Measurements from ENCODE around the gene ATRNL1.
"Not testable (repeated sequence)": the region's sequence is repeated elsewhere in the genome, so short reads cannot be mapped to it uniquely, and the experiment has no call there.

Gene ATRNL1

DNA sequence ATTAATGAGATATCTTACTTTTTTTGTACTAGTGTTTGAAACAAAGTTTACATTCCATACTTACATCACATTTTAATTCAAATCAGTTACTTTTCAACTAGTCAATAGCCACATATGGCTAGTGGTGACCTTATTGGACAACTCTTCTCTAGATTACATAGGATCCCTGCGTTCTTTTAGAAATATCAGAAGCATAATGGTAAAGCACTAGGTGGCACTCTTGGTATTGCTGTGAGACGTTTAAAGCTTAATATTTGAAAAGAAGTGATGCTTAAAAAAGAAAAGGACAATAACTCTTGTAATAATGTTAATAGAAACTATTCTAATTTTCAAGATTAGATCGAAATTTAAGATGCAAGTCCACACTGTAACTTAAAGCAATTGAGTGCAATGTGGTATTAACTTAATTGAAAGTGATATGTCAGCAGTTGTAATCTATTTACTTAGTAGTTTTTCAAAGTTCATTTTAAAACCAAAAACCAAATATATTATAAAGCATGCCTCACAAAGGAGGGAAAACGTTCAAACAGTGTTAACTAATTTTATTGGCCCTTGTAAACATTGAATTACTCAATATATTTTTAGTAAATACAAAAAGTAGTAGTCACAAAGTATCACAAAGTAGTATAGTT, 339.1 kb downstream of the ATRNL1 start:
- DNase-seq, result no peak

DNA sequence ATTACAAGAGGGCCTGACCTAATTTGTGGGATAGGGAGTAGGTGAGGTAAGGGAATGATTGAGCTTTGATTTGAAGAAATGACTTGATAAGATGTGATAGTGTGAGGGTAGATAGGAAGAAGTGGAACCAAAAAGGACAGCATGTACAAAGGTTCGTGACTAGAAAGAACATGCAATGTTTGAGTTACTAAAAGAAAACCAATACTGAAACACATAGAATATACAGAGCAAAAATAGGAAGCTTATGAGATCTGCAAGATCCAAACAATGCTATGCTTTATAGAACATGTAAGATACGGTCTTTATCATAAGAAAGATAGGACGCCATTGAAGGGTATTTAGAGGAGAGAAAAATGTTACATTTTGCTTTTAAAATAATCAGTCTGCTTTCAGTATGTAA, 343.8 kb downstream of the ATRNL1 start:
- DNase-seq, result no peak

DNA sequence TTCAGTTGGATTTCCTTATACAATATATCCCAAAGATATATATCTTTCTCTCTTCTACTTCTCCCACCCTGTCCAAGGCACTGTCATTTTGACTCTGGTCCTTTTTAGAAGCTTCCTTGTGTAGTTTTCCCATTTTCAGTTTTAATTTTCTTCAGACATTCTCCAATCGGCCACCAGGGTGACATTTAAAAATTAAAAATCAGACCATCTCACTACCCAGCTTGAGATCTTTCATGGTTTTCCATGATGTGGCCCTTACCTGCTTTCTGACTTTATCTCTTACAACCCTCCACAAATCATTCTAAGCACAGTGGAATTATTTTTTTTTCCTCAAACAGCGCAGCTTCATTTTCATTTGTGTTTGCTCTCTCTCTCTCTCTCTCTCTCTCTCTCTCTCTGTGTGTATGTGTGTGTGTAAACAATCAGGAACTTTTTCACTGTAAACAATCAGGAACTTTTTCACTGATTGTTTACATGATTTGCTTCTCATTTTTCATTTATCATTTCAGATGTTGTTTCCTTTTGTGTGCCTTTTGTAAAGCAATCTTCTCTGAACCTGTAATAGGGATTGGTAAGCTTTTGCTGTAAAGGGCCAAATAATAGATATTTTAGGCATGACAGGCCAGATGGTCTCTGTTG, 348.9 kb downstream of the ATRNL1 start:
- no peak for DNase-seq

DNA sequence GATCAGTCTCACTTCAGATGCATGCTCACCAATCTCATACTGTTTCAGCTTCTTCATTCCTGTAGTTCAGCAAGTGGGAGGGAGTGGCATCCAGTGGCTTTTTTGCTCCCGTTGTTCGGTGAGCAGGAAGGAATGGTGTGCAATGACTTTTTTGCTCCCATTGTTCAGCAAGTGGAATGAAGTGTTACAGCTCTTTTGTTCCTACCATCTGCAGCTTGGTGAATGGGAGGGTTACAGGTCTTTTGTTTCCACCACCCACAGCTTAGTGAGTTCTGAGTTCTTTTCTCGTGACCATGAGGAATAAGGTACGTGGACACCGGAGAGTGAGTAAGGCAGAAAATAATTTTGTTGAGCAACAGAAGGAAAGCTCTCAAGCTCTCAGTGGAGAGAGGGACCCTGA, 363.6 kb downstream of the ATRNL1 start:
- no peak for DNase-seq

DNA sequence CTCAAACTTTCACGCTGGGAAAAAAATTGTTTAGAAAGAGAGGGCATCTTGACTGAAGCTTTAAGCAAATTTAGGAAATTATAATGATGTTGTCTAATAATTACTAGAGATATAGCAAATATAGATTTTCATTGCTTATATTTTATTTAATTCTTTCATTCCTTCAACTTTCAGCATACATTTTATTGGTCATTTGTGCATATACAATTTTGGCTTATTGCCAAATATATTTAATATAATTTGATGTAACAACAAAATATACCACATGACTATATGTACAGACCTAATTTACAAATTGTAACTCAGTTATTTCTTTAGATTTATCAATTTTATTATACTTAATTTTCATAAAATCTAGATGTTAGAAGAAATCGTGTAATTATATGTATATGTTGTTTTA, 390.1 kb downstream of the ATRNL1 start:
- DNase-seq, result no peak

DNA sequence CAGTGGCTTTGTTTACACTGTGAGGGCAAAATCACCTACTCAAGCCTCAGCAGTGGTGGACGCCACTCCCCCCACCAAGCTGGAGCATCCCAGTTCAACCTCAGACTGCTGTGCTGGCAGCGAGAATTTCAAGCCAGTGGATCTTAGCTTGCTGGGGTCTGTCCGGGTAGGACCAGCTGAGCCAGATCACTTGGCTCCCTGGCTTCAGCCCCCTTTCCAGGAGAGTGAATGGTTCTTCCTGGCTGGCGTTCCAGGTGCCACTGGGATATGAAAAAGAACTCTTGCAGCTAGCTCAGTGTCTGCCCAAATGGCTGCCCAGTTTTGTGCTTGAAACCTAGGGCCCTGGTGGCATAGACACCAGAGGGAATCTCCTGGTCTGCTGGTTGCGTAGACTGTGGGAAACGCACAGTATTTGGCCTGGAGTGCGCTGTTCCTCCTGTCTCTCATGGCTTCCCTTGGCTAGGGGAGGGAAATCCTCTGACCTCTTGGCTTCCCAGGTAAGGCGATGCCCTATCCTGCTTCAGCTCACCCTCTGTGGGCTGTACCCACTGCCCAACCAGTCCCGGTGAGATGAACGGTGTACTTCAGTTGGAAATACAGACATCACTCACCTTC, 398.5 kb downstream of the ATRNL1 start:
- DNase-seq, result no peak

DNA sequence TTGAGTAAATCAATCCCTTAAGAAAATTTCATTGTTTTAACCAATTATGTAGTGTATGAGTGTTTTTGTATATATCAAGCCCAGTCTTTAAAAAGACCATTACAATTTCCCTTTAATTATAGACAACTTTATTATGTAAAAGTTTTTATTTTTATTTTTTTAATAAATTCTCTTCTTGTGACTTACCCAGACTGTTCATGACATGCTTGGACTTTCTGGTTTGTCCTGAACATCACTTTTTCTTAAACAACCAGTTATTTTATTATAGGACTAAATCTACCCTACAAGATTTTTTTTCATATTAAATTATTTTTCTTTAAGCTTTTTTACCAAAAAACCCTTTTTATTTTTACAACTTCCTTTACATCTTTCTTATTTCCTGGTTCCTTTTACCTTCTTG, 410.4 kb downstream of the ATRNL1 start:
- DNase-seq, result no peak

DNA sequence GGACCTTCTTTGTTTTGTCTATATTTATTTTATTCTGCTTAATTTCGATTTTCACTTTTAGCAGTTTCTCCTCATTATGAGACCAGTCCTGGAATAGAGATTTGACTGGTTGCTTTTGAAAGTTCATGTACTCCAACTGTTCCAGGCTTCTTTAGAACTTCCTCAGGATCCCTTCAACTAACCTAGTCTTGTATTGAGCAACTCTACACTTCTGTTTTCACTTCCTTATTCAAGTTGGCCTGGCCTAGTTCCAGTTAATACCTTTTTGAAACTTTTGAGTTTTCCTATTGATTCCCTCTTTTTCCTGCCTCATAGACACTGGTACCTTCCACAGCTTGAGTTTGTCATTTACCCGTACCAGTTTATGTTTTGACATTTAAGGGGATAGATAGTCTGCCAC, 421.7 kb downstream of the ATRNL1 start:
- no peak for DNase-seq

DNA sequence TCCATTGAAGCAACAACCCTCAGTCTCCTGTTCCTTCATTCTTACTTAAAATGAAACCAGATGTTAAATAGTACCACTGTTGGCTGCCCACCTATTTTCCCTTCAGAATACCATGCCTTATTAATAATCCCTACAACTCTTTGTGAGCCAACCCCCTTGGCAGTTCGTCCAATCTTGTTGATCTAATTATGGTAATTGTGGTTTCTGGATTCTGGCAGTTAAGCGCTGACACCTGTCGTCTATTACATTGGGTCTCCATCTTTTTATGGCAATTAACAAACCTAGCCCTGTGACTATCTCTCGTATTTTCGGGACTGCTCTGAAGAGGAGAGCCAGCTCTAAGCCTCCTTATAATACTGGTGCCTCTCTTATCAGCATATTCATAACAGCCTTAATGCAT, 432.0 kb downstream of the ATRNL1 start:
- no peak for DNase-seq

DNA sequence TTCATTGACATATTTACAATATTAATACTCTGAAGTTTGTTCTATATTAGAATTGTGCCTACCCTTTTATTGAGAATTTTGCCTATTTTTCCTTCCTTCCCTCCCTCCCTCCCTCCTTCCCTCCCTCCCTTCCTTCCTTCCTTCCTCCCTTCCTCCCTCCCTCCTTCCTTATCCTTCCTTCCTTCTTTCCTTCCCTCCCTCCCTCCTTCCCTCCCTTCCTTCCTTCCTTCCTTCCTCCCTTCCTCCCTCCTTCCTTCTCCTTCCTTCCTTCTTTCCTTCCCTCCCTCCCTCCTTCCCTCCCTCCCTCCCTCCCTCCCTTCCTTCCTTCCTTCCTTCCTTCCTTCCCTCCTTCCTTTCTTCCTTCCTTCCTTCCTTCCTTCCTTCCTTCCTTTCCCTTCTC, 434.5 kb downstream of the ATRNL1 start:
- DNase-seq, result not testable (repeated sequence)

DNA sequence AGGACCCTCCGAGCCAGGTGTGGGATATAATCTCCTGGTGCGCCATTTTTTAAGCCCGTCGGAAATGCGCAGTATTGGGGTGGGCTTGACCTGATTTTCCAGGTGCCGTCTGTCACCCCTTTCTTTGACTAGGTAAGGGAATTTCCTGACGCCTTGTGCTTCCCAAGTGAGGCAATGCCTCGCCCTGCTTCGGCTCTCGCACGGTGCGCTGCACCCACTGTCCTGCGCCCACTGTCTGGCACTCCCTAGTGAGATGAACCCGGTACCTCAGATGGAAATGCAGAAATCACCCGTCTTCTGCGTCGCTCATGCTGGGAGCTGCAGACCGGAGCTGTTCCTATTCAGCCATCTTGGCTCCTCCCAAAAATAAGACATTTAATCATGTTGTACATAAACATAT, 443.2 kb downstream of the ATRNL1 start:
- DNase-seq, result not testable (repeated sequence)

DNA sequence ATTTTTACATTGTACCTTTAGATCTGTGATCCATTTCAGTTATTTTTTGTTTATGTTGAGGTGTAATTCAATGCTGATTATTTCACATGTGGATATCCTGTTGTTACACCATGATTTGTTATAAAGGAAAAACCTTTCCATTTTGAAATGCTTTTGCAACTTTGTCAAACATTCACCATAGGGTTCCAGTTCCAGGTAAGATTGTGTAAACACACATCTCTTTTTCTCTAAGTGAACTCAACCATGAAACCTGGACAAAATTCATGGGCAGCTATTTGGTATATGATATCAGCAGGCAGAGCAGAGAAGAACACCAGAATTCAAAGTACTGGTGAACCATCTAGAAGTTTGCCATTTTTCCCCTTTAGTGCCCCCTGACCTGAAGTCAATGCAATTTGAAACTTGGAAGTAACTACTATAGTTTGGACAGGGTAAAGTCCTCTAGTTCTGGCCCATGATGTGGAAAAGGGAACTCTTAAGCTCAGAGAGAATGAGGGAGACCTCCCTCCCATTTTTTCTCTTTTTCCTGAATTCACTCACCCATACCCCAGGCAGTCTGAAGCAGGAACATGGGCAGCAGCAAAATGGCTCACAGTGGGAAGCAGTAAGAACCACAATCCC, 446.1 kb downstream of the ATRNL1 start:
- no peak for DNase-seq

DNA sequence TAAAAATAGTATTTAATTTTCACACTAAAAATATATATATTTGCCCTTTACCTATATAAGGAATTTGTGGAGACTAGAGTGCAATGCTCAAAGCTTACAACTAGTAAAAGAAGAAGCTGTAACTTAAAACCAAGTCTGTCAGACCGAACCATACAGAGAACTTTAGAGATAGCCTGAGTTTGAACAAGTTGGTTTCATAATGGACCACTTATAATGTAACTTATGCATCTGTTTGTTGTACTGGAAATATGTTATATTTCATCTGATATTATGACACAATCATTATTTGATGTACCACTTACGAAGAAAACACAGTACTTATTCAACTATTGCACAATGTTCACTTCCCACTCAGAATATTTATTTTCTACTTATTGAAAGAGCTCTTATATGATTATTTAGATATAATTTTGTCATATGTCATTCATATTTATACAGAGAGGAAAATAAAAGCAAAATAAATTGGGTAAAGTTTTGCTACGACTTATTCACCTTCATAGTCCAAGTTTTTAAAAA, 462.8 kb downstream of the ATRNL1 start:
- no peak for DNase-seq

DNA sequence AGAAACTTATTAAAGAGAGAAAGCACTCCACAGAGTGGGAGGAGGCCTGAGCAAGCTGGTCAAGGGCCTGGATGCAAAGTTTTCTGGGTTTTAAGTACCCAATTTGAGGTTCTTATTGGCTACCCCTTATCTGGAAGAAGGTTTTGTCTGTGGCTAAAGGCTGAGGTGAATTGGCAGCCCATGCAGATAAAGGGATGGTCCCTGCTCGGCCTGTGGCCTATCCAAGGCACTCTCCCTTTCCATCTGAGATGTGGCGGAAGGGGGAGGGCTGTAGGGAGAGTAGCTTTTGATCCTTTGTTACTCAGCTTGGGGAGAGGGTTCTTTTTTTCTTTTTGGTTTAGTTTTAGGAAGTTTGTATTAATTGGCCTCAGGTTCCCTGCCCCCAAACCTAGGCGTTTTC, 465.1 kb downstream of the ATRNL1 start:
- no peak for DNase-seq

DNA sequence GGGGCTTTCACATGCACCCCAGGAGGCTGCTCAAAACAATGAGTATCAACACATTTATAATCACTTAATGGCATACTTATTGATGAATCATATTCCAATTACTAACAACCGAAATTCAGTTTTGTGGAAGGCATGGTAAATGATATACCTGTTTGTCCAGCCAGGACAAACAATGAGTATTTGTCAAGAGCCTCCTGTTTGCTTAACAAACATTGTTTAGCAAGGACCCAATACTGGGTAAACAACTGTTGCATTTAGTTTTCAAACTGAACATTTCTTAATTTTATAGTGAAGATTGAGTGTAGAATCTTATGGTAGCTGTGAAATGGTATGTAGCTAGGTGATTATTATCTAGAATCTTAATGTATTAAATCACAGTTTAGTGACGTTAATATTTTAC, 473.7 kb downstream of the ATRNL1 start:
- DNase-seq, result no peak

DNA sequence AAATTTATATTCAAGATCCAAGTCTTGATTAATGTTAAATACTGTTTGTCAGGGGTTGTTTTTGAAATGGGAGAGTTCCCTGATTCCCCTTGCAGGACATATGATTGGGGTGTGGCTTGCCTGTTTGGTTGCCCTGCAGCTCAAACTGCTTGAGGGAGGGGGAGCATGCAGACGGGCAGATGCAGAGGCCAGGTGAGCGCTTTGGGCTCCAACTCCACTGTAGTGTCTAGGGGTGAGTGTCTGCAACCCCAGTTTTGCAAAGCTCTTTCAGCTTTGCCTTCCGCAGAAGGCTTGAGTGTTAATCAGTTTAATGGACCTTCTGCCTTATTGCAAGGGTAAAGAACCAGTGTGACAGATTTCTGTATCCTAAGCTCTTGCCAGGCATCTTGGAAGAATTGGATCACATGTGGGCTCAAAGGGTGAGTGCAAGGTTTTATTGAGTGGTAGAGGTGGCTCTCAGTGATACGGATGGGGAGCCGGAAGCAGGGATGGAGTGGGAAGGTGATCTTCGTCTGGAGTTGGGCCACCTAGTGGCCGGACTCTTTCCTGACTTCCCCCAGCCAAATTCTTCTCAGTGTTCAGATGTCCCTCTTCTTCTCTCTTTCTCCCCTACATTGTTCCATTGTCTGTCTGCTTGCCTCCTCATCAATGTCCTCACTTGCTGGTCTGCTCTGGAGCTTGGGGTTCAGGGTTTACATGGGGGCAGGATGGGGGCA, 479.7 kb downstream of the ATRNL1 start:
- no peak for DNase-seq

DNA sequence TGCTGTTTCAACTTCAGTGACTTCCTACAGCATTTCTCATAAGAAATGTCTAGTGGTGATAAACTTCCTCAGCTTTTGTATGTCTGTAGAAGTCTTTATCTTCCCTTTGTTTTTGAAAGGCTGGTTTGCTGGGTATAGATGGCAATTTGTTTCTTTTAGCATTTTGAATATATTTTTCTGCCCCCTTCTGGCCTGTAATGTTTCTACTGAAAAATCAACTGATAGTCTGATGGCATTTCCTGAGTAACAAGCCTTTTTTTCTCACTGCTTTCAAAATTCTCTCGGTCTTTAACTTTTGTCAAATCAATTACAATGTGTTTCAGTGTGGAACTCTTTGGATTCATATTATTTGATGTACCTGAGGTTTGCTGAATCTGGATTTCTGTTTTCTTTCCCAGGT, 487.1 kb downstream of the ATRNL1 start:
- no peak for DNase-seq

DNA sequence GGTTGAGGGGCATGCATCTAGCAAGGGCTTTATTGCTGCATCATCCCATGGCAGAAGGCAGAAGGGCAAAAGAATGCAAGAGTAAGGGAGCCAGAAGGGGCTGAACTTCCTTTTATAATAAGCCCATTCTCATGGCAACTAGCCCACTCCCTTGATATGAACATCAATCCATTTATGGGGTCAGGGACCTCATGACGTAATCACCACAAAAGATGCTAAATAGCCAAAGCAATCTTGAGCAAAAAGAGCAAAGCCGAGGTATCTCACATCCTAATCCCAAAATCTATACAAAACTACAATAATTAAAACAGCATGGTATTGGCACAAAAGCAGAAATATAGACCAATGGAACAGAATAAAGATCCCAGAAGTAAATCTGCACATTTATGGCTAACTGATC, 499.9 kb downstream of the ATRNL1 start:
- no peak for DNase-seq

DNA sequence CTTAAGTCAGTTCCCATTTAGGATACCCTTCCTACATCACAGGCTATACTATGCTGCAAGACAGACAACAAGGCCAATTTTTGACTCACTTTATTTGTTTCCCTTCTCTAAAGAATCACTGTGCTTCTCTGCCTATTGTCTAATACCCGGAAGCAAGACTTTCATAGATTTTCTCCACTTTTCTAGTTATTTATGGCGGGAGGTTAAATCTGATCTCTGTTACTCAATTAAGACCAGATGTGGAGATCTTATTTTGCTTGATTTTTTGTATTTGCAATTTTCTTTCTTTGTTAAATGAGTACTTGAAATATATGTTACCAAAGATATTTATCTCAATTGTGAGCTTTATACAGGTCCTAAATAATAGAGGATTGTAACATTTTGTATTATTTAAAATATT, 511.5 kb downstream of the ATRNL1 start:
- DNase-seq, result no peak

DNA sequence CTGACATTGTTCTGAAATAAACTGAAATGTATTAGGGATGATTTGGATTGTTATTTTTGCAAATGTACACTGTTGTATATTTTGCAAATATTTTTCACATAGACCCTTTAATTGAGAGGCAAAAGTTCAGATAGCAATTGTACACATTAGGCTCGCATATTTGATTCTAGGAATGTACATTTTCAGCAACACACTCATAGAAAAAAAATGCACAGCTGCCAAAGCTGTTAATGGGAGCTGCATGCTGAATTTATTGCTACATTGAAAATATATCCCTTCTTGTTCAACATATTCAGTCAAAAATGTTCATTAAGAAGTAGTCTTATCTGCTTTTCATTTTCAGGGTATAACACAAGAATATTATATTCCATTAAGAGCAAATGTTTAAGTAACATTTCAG, 512.9 kb downstream of the ATRNL1 start:
- no peak for DNase-seq

DNA sequence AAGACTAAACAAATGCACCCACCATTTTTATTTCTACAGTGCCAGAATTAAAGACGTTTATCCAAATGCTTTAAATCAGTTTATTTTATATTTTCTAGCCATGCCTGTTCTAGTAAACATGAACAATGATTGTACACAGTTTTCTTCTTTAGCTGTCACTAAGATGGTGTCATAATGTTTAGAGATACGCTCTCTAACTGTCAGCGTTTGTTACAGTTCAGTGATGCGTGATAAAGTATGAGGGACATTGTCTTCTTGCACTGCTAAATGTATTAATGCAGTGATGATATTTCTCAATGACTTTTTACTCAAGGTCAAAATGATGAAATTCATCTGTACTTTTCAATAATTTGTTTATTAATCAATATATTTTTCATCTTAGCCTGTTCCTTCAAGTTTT, 513.6 kb downstream of the ATRNL1 start:
- no peak for DNase-seq

DNA sequence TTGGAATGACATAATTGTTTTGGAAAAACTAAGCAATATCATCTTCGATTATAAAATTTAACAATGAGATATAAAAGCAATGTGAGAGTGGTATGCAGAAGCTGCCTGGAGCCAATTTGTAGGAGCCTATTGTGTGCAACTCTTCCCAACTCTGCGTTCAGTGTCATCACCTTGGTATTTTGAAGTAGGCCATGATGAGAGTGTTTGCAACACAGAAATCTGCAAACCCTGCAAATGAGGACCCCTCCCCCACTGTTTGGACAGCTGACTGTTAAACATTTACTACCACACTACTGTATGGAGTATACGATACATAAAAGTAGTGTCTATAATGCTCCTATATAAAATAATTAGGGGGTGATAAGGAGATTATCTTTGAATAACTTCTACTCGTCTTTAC, 531.3 kb downstream of the ATRNL1 start:
- no peak for DNase-seq

DNA sequence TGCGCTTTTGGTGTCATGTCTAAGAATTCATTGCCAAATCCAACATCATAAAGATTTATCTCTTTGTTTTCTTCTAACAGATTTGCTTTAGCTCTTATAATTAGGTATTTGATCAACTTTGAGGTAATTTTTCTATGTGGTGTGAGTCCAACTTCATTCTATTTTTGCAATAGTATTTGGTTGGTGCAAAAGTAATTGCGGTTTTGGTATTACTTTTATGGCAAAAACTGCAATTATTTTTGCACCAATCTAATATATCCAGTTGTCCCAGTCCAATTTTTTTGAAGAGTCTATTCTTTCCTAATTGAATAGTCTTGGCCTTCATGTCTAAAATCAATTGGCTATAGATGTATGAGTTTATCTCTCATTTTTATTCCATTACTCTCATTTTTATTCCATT, 535.5 kb downstream of the ATRNL1 start:
- no peak for DNase-seq

All from right forelimb (tissue), 1 donor.